Stimulated activated CD4-positive, alpha-beta T cell treated with anti-CD3 and anti-CD28 coated beads, Interleukin-12 subunit alpha, Interleukin-12 subunit beta, amount 100 ng/mL, for 24 hours (primary cell): ENCODE measurements around the gene ABCC4.

Experiments used
- DNase-seq, 2 experiments: peaks; one replicate each; pipeline ENCODE4 v3.0.0-alpha.2; 2020; ENCODE audit warnings: low read depth in 2 of 2

The ABCC4 gene

GRCh38 chr13:95301183-95301967, at the start of gene ABCC4:
Gene ABCC4, minus strand, starts transcription at chr13:95301451. Its CDS starts 137 bp downstream, at chr13:95301314.
- DNase-seq, result peak; percentile 35 to 52

- no peak for DNase-seq
These were observed 48.0 kb upstream of the ABCC4 start for GRCh38 chr13:95349267-95349666.

- DNase-seq, result no peak
These were observed 42.7 kb upstream of the ABCC4 start for GRCh38 chr13:95343944-95344343.

- DNase-seq, result no peak
These were observed 40.2 kb upstream of the ABCC4 start for GRCh38 chr13:95341441-95341840.

- DNase-seq, result no peak
These were observed 37.7 kb upstream of the ABCC4 start for GRCh38 chr13:95338905-95339304.

GRCh38 chr13:95337597-95337996, 36.3 kb upstream of the ABCC4 start:
- no peak for DNase-seq

- DNase-seq, result no peak
These were observed 34.4 kb upstream of the ABCC4 start for GRCh38 chr13:95335667-95336066.

- no peak for DNase-seq
These were observed 27.1 kb upstream of the ABCC4 start for GRCh38 chr13:95328386-95328785.

GRCh38 chr13:95327190-95327589, 25.9 kb upstream of the ABCC4 start:
- no peak for DNase-seq

- no peak for DNase-seq
These were observed 25.4 kb upstream of the ABCC4 start for GRCh38 chr13:95326695-95327094.

- no peak for DNase-seq
These were observed 24.2 kb upstream of the ABCC4 start for GRCh38 chr13:95325485-95325884.

GRCh38 chr13:95323930-95324662, 22.8 kb upstream of the ABCC4 start:
- no peak for DNase-seq

GRCh38 chr13:95319551-95320274, 18.5 kb upstream of the ABCC4 start:
- no peak for DNase-seq

- DNase-seq, result no peak
These were observed 16.1 kb upstream of the ABCC4 start for GRCh38 chr13:95317039-95317989.

- no peak for DNase-seq
These were observed 14.5 kb upstream of the ABCC4 start for GRCh38 chr13:95315752-95316151.

GRCh38 chr13:95307507-95307906, 6.3 kb upstream of the ABCC4 start:
- no peak for DNase-seq

- no peak for DNase-seq
These were observed 3.2 kb upstream of the ABCC4 start for GRCh38 chr13:95304453-95304852.

- peak in 1 of 2 experiments; percentile 20 for DNase-seq
These were observed 730 bp upstream of the ABCC4 start for GRCh38 chr13:95301968-95302393.

- DNase-seq, result peak; percentile 15 to 44
These were observed 547 bp downstream of the ABCC4 start for GRCh38 chr13:95300625-95301182.

- DNase-seq, result no peak
These were observed 2.2 kb downstream of the ABCC4 start for GRCh38 chr13:95298971-95299621.
